CD4-positive, alpha-beta T cell treated with Interferon gamma for 1 hour (primary cell): ENCODE measurements around the gene ATP5F1D.
A peak's percentile ranks its signal among the peaks of the same experiment; 100 is the strongest.

ENCODE experiments used
- DNase-seq: peaks from one replicate; pipeline ENCODE4 v3.0.0-alpha.2; 2020

ATP5F1D gene

GRCh38 chr19:1259876-1260748, 18.6 kb downstream of the ATP5F1D start:
- DNase-seq: peak; percentile 80

GRCh38 chr19:1260749-1261537, 19.4 kb downstream of the ATP5F1D start:
- peak; percentile 98 for DNase-seq

- peak; percentile 52 for DNase-seq
These were observed 19.9 kb downstream of the ATP5F1D start for GRCh38 chr19:1261538-1261797.

- no peak for DNase-seq
These were observed 20.5 kb downstream of the ATP5F1D start for GRCh38 chr19:1261798-1262622.

- DNase-seq: no peak
These were observed 21.1 kb downstream of the ATP5F1D start for GRCh38 chr19:1262623-1263123.

GRCh38 chr19:1263188-1263587, 21.6 kb downstream of the ATP5F1D start:
- DNase-seq: peak; percentile 29

GRCh38 chr19:1264801-1265614, 23.5 kb downstream of the ATP5F1D start:
- peak; percentile 66 for DNase-seq

GRCh38 chr19:1265615-1266128, 24.1 kb downstream of the ATP5F1D start:
- DNase-seq: peak; percentile 56

- peak; percentile 89 for DNase-seq
These were observed 24.8 kb downstream of the ATP5F1D start for GRCh38 chr19:1266129-1266915.

- DNase-seq: peak; percentile 63
These were observed 25.4 kb downstream of the ATP5F1D start for GRCh38 chr19:1266916-1267476.

- DNase-seq: no peak
These were observed 26.1 kb downstream of the ATP5F1D start for GRCh38 chr19:1267477-1268225.

GRCh38 chr19:1268226-1269064, 26.9 kb downstream of the ATP5F1D start:
- DNase-seq: no peak

GRCh38 chr19:1269065-1269477, 27.5 kb downstream of the ATP5F1D start, which contains the start of gene CIRBP:
Gene CIRBP (plus strand): TSS chr19:1269332. CDS start chr19:1270934, 1,602 bp downstream.
- peak; percentile 99 for DNase-seq

- DNase-seq: peak; percentile 86
These were observed 28.1 kb downstream of the ATP5F1D start for GRCh38 chr19:1269478-1270212.

GRCh38 chr19:1270213-1270853, 28.8 kb downstream of the ATP5F1D start:
- no peak for DNase-seq

- DNase-seq: no peak
These were observed 29.4 kb downstream of the ATP5F1D start for GRCh38 chr19:1270854-1271527.
